CD14-positive monocyte (primary cell): ENCODE measurements around the gene TNFSF8. TPM values are rescaled to one million over a fixed set of nuclear protein-coding genes. Genes with fewer than 3 reads are reported as not detected.

Experiments
- DNase-seq, 3 donors: peaks; one replicate each; pipeline ENCODE4 v3.0.0-alpha.2; 2011 to 2022
- H2AFZ ChIP-seq: 2 replicates; pipeline ENCODE4 v1.6.0; 2012; ENCODE audit warnings: mild to moderate bottlenecking, low read depth, low read length, inconsistent platforms; ENCODE audit not compliant: insufficient read depth, poor library complexity, severe bottlenecking
- H3K27ac ChIP-seq, 2 donors: 1 replicate in 1 of 2; 2 replicates in 1 of 2; pipeline ENCODE4 v1.5.1; 2012 to 2013; ENCODE audit warnings: low read length in 2 of 2, control low read depth in 1 of 2, inconsistent platforms in 1 of 2, low read depth in 1 of 2, mild to moderate bottlenecking in 1 of 2
- H3K27me3 ChIP-seq, 2 donors: one replicate each; pipeline versions ENCODE4 v1.6.0 to v1.6.1; 2011 to 2013; ENCODE audit warnings: low read length in 2 of 2; ENCODE audit not compliant: control insufficient read depth in 2 of 2, insufficient read depth in 2 of 2
- H3K36me3 ChIP-seq, 2 donors: replicated peaks in 1 of 2; 1 replicate in 1 of 2; 2 replicates in 1 of 2; pipeline versions ENCODE4 v1.5.1 to v1.6.1; 2012 to 2013; ENCODE audit warnings: low read length in 2 of 2, control low read depth in 1 of 2, inconsistent platforms in 1 of 2, mild to moderate bottlenecking in 1 of 2; ENCODE audit not compliant: insufficient read depth in 2 of 2, control insufficient read depth in 1 of 2
- H3K4me1 ChIP-seq, 2 donors: 1 replicate in 1 of 2; 2 replicates in 1 of 2; pipeline versions ENCODE4 v1.5.1 to v1.6.1; 2012 to 2013; ENCODE audit warnings: low read length in 2 of 2, control low read depth in 1 of 2, inconsistent platforms in 1 of 2, mild to moderate bottlenecking in 1 of 2, moderate library complexity in 1 of 2; ENCODE audit not compliant: insufficient read depth in 2 of 2, control insufficient read depth in 1 of 2
- H3K4me2 ChIP-seq: replicated peaks from 2 replicates; pipeline ENCODE3; 2012; ENCODE audit warnings: low read length, moderate library complexity, mild to moderate bottlenecking; ENCODE audit not compliant: poor library complexity, severe bottlenecking; ENCODE audit errors: extremely low read depth
- H3K4me3 ChIP-seq, 3 experiments: fragments of 200-600 bp in 1 of 3; sonication (generic) in 1 of 3; replicated peaks in 1 of 3; 1 replicate in 2 of 3; 2 replicates in 1 of 3; pipeline ENCODE4 v1.5.1; 2011 to 2013; ENCODE audit warnings: low read length in 3 of 3, mild to moderate bottlenecking in 3 of 3, control low read depth in 2 of 3, low read depth in 2 of 3, inconsistent platforms in 1 of 3, moderate library complexity in 1 of 3
- H3K79me2 ChIP-seq: 2 replicates; pipeline ENCODE4 v1.6.0; 2012; ENCODE audit warnings: mild to moderate bottlenecking, control low read depth, inconsistent platforms, low read length, moderate library complexity; ENCODE audit not compliant: insufficient read depth
- H3K9ac ChIP-seq: 2 replicates; pipeline ENCODE4 v1.6.0; 2017; ENCODE audit warnings: low read length, mild to moderate bottlenecking; ENCODE audit not compliant: insufficient read depth, poor library complexity, severe bottlenecking
- H3K9me3 ChIP-seq, 2 donors: replicated peaks in 1 of 2; 1 replicate in 1 of 2; 2 replicates in 1 of 2; pipeline versions ENCODE4 v1.5.1 to v1.6.1; 2012 to 2013; ENCODE audit warnings: low read length in 2 of 2, control low read depth in 1 of 2; ENCODE audit not compliant: control insufficient read depth in 1 of 2, insufficient read depth in 1 of 2
- H4K20me1 ChIP-seq: 2 replicates; pipeline ENCODE4 v1.6.0; 2012; ENCODE audit warnings: mild to moderate bottlenecking, low read length, control low read depth, moderate library complexity; ENCODE audit not compliant: insufficient read depth
- H3K27ac Mint-ChIP-seq, 7 donors: one replicate each; pipeline ENCODE4 v1.8.0; 2020; ENCODE audit warnings: mild to moderate bottlenecking in 7 of 7, mixed read lengths in 7 of 7, moderate library complexity in 6 of 7, inconsistent platforms in 2 of 7
- H3K27me3 Mint-ChIP-seq, 3 donors: one replicate each; pipeline ENCODE4 v1.8.0; 2021 to 2022; ENCODE audit warnings: low read depth in 3 of 3, mild to moderate bottlenecking in 3 of 3, mixed read lengths in 3 of 3, moderate library complexity in 3 of 3, inconsistent platforms in 1 of 3
- H3K36me3 Mint-ChIP-seq, 2 donors: one replicate each; pipeline ENCODE4 v1.8.0; 2020; ENCODE audit warnings: mixed read lengths in 2 of 2, inconsistent platforms in 1 of 2, mild to moderate bottlenecking in 1 of 2
- H3K4me1 Mint-ChIP-seq: one replicate; pipeline ENCODE4 v1.8.0; 2020; ENCODE audit warnings: mild to moderate bottlenecking, mixed read lengths
- H3K4me3 Mint-ChIP-seq, 2 donors: one replicate each; pipeline ENCODE4 v1.8.0; 2020; ENCODE audit warnings: mild to moderate bottlenecking in 2 of 2, mixed read lengths in 2 of 2, moderate library complexity in 1 of 2
- H3K9me3 Mint-ChIP-seq, 7 donors: one replicate each; pipeline ENCODE4 v1.8.0; 2020 to 2022; ENCODE audit warnings: mixed read lengths in 7 of 7, mild to moderate bottlenecking in 6 of 7, moderate library complexity in 6 of 7, inconsistent platforms in 2 of 7
- CTCF ChIP-seq: fragments of 200-600 bp; IDR thresholded peaks from one replicate; pipeline ENCODE4 v1.8.0; 2022; ENCODE audit warnings: antibody characterized with exemption, mild to moderate bottlenecking
- WGBS: methylation state at CpG from one replicate; pipeline ENCODE4 v1.1.5; 2013; ENCODE audit warnings: missing lambda C conversion rate; ENCODE audit not compliant: insufficient coverage; 5-methylcytosine and 5-hydroxymethylcytosine counted together
- intact Hi-C, 2 donors: fragments of 100-400 bp; cut with micrococcal nuclease; formaldehyde crosslinking; loops; one replicate each; pipeline versions ENCODE4 v1.15.0 to v1.15.1; 2023
- polyA plus RNA-seq, 3 donors: library from polyadenylated mRNA; depleted of rRNA in 1 of 3; unstranded in 2 of 3; stranded (reverse) in 1 of 3; fragments of 300-500 nt in 2 of 3; fragments of >200 nt in 1 of 3; fragmentation: Illumina TruSeq in 2 of 3; gene quantifications; 1 replicate in 2 of 3; 2 replicates in 1 of 3; pipeline ENCODE4 v1.2.3, GENCODE V29; 2012 to 2021

TNFSF8 gene
- polyA plus RNA-seq, 3 donors: 27.8 to 42.9 (median 34.0) TPM

- no peaks in the 10 kb centered on the region for H4K20me1 ChIP-seq
- Mint-ChIP-seq H3K9me3 (peaks cover 0 to 9% (median 3%) of the 10 kb centered on the region in 7 donors), H3K4me1 (peaks cover 10% of the 10 kb centered on the region), H3K27ac (no peak overlapping the region), H3K27me3 (peaks cover 0 to 5% (median 1%) of the 10 kb centered on the region in 3 donors), H3K36me3 (no peaks in the 10 kb centered on the region), H3K4me3 (no peak overlapping the region)
- no peak overlapping the region for H3K4me3 ChIP-seq
- H2AFZ ChIP-seq: no peak overlapping the region
- intact Hi-C loops: no loop called here
- H3K4me1 ChIP-seq: peaks cover 3 to 10% of the 10 kb centered on the region in 2 donors
- no peak overlapping the region for H3K27ac ChIP-seq
- no peaks in the 10 kb centered on the region for H3K79me2 ChIP-seq
- no peaks in the 10 kb centered on the region for H3K36me3 ChIP-seq
- peaks cover 2 to 4% of the 10 kb centered on the region in 2 donors for H3K9me3 ChIP-seq
- DNase-seq: no peak
- WGBS: 100% methylated on average over 2 of the region's 5 CpGs
- TF ChIP-seq CTCF: no peak
- H3K4me2 ChIP-seq: no peak overlapping the region
- no peak overlapping the region for H3K9ac ChIP-seq
- H3K27me3 ChIP-seq: no peaks in the 10 kb centered on the region
Measured at GRCh38 chr9:114869378-114869777, 61.0 kb downstream of the TNFSF8 start.

GRCh38 chr9:114867327-114867726 is 63.1 kb downstream of the TNFSF8 start:
- H3K4me2 ChIP-seq: no peak overlapping the region
- H3K36me3 ChIP-seq: no peaks in the 10 kb centered on the region
- no peaks in the 10 kb centered on the region for H4K20me1 ChIP-seq
- no peak overlapping the region for H3K4me3 ChIP-seq
- peaks cover 3 to 14% of the 10 kb centered on the region in 2 donors for H3K4me1 ChIP-seq
- TF ChIP-seq CTCF: no peak
- no peak overlapping the region for H3K27ac ChIP-seq
- no peak overlapping the region for H3K9ac ChIP-seq
- H3K9me3 ChIP-seq: peaks cover 0 to 4% of the 10 kb centered on the region in 2 donors
- Mint-ChIP-seq H3K27ac (no peak overlapping the region), H3K9me3 (peaks cover 0 to 7% (median 3%) of the 10 kb centered on the region in 7 donors), H3K4me1 (peaks cover 19% of the 10 kb centered on the region), H3K36me3 (no peaks in the 10 kb centered on the region), H3K27me3 (peaks cover 0 to 8% (median 1%) of the 10 kb centered on the region in 3 donors), H3K4me3 (no peak overlapping the region)
- no peak for DNase-seq
- intact Hi-C loops: no loop called here
- no peak overlapping the region for H2AFZ ChIP-seq
- no CpG with 5 or more reads among the region's 5 CpGs for WGBS
- no peaks in the 10 kb centered on the region for H3K27me3 ChIP-seq
- no peaks in the 10 kb centered on the region for H3K79me2 ChIP-seq
